K562 (cell line): ENCODE results near the gene GNAZ. TPM values are rescaled to one million over a fixed set of nuclear protein-coding genes. Genes with fewer than 3 reads are reported as not detected.
A peak's percentile ranks its signal among the peaks of the same experiment; 100 is the strongest.
"Not testable (repeated sequence)": the region's sequence is repeated elsewhere in the genome, so short reads cannot be mapped to it uniquely, and the experiment has no call there.

Source experiments
- ATAC-seq: fragments of 200-7000 bp; cut with Tn5 transposase; 3 replicates; pipeline ENCODE4 v1.9.1; 2020; ENCODE audit warnings: moderate library complexity
- BruUV-seq: library from RNA; stranded (reverse); fragments of 400-500 nt; replicated peaks from 2 replicates; lab custom pipeline; 2021; lab: Mats Ljungman, UMichigan
- CTCF ChIA-PET: fragments of 300-600 bp; formaldehyde crosslinking; extraction: SDS; loops from one replicate; lab custom pipeline; 2021; ENCODE audit warnings: low intra/inter-chr PET ratio; lab: Yijun Ruan, JAX
- POLR2A ChIA-PET: fragments of 300-600, 350-650 bp; sonication (Branson Sonifier 250); formaldehyde crosslinking; extraction: SDS; loops from one replicate; lab custom pipeline; 2021; ENCODE audit warnings: antibody characterized with exemption, inconsistent platforms; lab: Yijun Ruan, JAX
- DNase-seq, 4 experiments: peaks; one replicate each; pipeline versions ENCODE4 v3.0.0 to v3.0.0-alpha.2; 2011 to 2018; ENCODE audit warnings: low spot score in 3 of 4, mixed read lengths in 3 of 4; ENCODE audit errors: extremely low read depth in 1 of 4
- FAIRE-seq: peaks from 2 replicates; lab custom pipeline; 2011; peaks lifted over from hg19 to GRCh38; lab: Jason Lieb, UNC
- H2AFZ ChIP-seq: 2 replicates; pipeline ENCODE4 v1.6.0; 2011; ENCODE audit warnings: low read depth, low read length, control low read depth, inconsistent platforms
- H3K27ac ChIP-seq: fragments of 200-600 bp; 3 replicates; pipeline ENCODE4 v1.8.0; 2011; ENCODE audit warnings: low read depth, mild to moderate bottlenecking, control low read depth, inconsistent platforms, low read length, moderate library complexity, mixed read lengths; ENCODE audit errors: extremely low read depth
- H3K27me3 ChIP-seq, 2 experiments: fragments of 300-600 bp in 1 of 2; 2 replicates in 1 of 2; 3 replicates in 1 of 2; pipeline versions ENCODE4 v1.6.0 to v1.8.0; 2011; ENCODE audit warnings: inconsistent platforms in 2 of 2, low read length in 2 of 2, mild to moderate bottlenecking in 1 of 2, mixed read lengths in 1 of 2, moderate library complexity in 1 of 2; ENCODE audit not compliant: control insufficient read depth in 2 of 2, insufficient read depth in 2 of 2
- H3K36me3 ChIP-seq: fragments of 300-600 bp; 3 replicates; pipeline ENCODE4 v1.8.0; 2011; ENCODE audit warnings: mild to moderate bottlenecking, low read length, inconsistent platforms; ENCODE audit not compliant: control insufficient read depth, insufficient read depth
- H3K4me1 ChIP-seq, 2 experiments: fragments of 200-600 bp in 1 of 2; replicated peaks in 1 of 2; 2 replicates in 1 of 2; 3 replicates in 1 of 2; pipeline versions ENCODE4 v1.5.1 to v1.8.0; 2011; ENCODE audit warnings: inconsistent platforms in 2 of 2, low read length in 2 of 2, mild to moderate bottlenecking in 1 of 2, mixed read lengths in 1 of 2, moderate library complexity in 1 of 2; ENCODE audit not compliant: control insufficient read depth in 2 of 2, insufficient read depth in 2 of 2
- H3K4me2 ChIP-seq: 2 replicates; pipeline ENCODE4 v1.6.1; 2011; ENCODE audit warnings: low read length, control low read depth, inconsistent platforms, mixed read lengths; ENCODE audit not compliant: insufficient read depth
- H3K4me3 ChIP-seq: fragments of 200-600 bp; sonication (generic), shearing (Covaris generic); 2 replicates; pipeline ENCODE4 v1.5.1; 2016; ENCODE audit warnings: control low read depth, inconsistent platforms
- H3K79me2 ChIP-seq: fragments of 200-600 bp; 3 replicates; pipeline ENCODE4 v1.8.0; 2011; ENCODE audit warnings: low read length, inconsistent platforms; ENCODE audit not compliant: control insufficient read depth, insufficient read depth
- H3K9ac ChIP-seq, 2 experiments: 2 replicates each; pipeline versions ENCODE4 v1.6.0 to v1.6.1; 2011; ENCODE audit warnings: low read depth in 2 of 2, low read length in 2 of 2, control low read depth in 1 of 2, inconsistent platforms in 1 of 2, mild to moderate bottlenecking in 1 of 2, mixed read lengths in 1 of 2; ENCODE audit not compliant: insufficient read depth in 1 of 2
- H3K9me1 ChIP-seq: one replicate; pipeline ENCODE4 v1.6.0; 2011; ENCODE audit warnings: inconsistent platforms, mild to moderate bottlenecking, low read length, moderate library complexity; ENCODE audit not compliant: control insufficient read depth, insufficient read depth
- H3K9me3 ChIP-seq: replicated peaks from 2 replicates; pipeline ENCODE4 v1.5.1; 2011; ENCODE audit warnings: low read depth, low read length, inconsistent platforms; ENCODE audit not compliant: control insufficient read depth, insufficient read depth
- H4K20me1 ChIP-seq: replicated peaks from 2 replicates; pipeline ENCODE4 v1.6.1; 2011; ENCODE audit warnings: low read length, inconsistent platforms, mixed read lengths; ENCODE audit not compliant: control insufficient read depth, insufficient read depth
- AFF4 ChIP-seq: sonication (generic); formaldehyde crosslinking; IDR thresholded peaks from 2 replicates; pipeline ENCODE4 v1.8.0; 2023; ENCODE audit warnings: mild to moderate bottlenecking, missing genetic modification reagents
- ATF3 ChIP-seq, 2 experiments: fragments of 450-650 bp in 1 of 2; sonication (generic) in 1 of 2; formaldehyde crosslinking in 1 of 2; IDR thresholded peaks in 1 of 2; conservative IDR thresholded peaks in 1 of 2; 2 replicates each; pipeline versions ENCODE4 v1.6.1 to v1.8.1; 2016 to 2023; ENCODE audit warnings: mild to moderate bottlenecking in 2 of 2, moderate library complexity in 2 of 2, inconsistent platforms in 1 of 2, missing genetic modification reagents in 1 of 2
- DPF2 ChIP-seq: fragments of 450-650 bp; IDR thresholded peaks from 2 replicates; pipeline ENCODE4 v1.6.1; 2016
- FOXJ3 ChIP-seq: sonication (generic); formaldehyde crosslinking; IDR thresholded peaks from 2 replicates; pipeline ENCODE4 v1.4.0; 2020; ENCODE audit warnings: mild to moderate bottlenecking, missing genetic modification reagents
- FOXP1 ChIP-seq: sonication (generic); formaldehyde crosslinking; IDR thresholded peaks from 2 replicates; pipeline ENCODE4 v1.8.0; 2022; ENCODE audit warnings: mild to moderate bottlenecking, missing genetic modification reagents
- HMG20A ChIP-seq: fragments of 450-650 bp; formaldehyde crosslinking; conservative IDR thresholded peaks from 2 replicates; pipeline ENCODE4 v1.4.0; 2020; ENCODE audit warnings: mild to moderate bottlenecking, mixed read lengths
- IRF1 ChIP-seq: sonication (generic); formaldehyde crosslinking; IDR thresholded peaks from 2 replicates; pipeline ENCODE4 v1.8.0; 2022; ENCODE audit warnings: missing genetic modification reagents, mild to moderate bottlenecking, borderline replicate concordance
- NR1H2 ChIP-seq: sonication (generic); formaldehyde crosslinking; IDR thresholded peaks from 2 replicates; pipeline ENCODE4 v1.4.0; 2020; ENCODE audit warnings: mild to moderate bottlenecking, missing genetic modification reagents
- TSC22D4 ChIP-seq: fragments of 450-650 bp; IDR thresholded peaks from 2 replicates; pipeline ENCODE4 v1.6.1; 2016; ENCODE audit warnings: missing genetic modification characterization, missing biosample characterization, control low read depth
- ZBTB34 ChIP-seq: fragments of 250-450 bp; sonication (Bioruptor Pico); IDR thresholded peaks from 2 replicates; pipeline ENCODE4 v1.8.0; 2021; ENCODE audit warnings: mild to moderate bottlenecking, moderate library complexity
- WGBS: fragments of 100-300 bp; shearing (Covaris generic); methylation state at CpG from one replicate; pipeline ENCODE4 v1.1.6; 2016; ENCODE audit warnings: low coverage, mixed read lengths; ENCODE audit not compliant: insufficient coverage; ENCODE audit errors: missing lambda C conversion rate; 5-methylcytosine and 5-hydroxymethylcytosine counted together
- in situ Hi-C: fragments of 300-500 bp; cut with MboI; formaldehyde crosslinking; loops from 4 replicates; pipeline ENCODE4 v1.15.0; 2018; ENCODE audit warnings: inconsistent platforms, mixed read lengths
- intact Hi-C: fragments of 100-400 bp; cut with micrococcal nuclease; formaldehyde crosslinking; loops from 2 replicates; pipeline ENCODE4 v1.14.2; 2022
- polyA plus RNA-seq, 8 experiments: library from polyadenylated mRNA; depleted of rRNA in 4 of 8; stranded (reverse) in 5 of 8; unstranded in 3 of 8; fragments of >200 nt; fragmentation: Nextera tagmentation in 2 of 8; fragmentation: Illumina TruSeq in 1 of 8; extraction: Ambion mirVana in 2 of 8; extraction: Trizol in 1 of 8; gene quantifications; 2 replicates each; pipeline versions ENCODE4 v1.2.1 to v1.2.3, GENCODE V29; 2011 to 2014; ENCODE audit warnings: inconsistent platforms in 1 of 8, missing spikeins in 1 of 8
- total RNA-seq, 7 experiments: library from RNA; depleted of rRNA in 6 of 7; stranded (reverse); fragments of >200 nt in 6 of 7; fragmentation: Illumina TruSeq in 2 of 7; extraction: Trizol in 2 of 7; gene quantifications; 2 replicates each; pipeline versions ENCODE4 v1.2.1 to v1.2.3, GENCODE V29; 2011 to 2021; ENCODE audit warnings: low replicate concordance in 1 of 7

Gene GNAZ
- total and polyA plus RNA-seq, 9 of the 15 experiments (the other 6 are each of a cell fraction or from before 2014, with no cell fraction given) = 0.04 to 0.22 (median 0.13) TPM; not detected in 3

DNA sequence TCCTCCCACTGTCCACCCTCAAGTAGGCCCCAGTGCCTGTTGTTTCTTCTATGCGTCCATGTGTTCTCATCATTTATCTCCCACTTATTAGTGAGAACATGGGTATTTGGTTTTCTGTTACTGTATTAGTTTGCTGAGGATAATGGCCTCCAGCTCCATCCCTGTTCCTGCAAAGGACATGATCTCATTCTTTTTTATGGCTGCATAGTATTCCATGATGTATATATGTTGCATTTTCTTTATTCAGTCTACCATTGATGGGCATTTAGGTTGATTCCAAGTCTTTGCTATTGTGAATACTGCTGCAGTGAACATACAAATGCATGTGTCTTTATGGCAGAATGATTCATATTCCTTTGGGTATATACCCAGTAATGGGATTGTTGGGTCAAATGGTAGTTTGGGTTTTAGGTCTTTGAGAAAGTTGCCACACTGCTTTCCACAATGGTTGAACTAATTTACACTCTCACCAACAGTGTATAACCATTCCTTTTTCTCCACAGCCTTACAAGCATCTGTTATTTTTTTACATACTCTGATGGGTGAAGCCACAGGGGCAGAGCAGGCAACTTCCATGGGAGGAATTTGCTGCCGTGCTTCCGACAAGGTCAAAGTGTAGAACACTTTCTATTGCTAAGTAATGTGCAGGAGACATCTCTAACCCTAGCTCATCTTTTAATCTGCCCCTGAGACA lies 48.5 kb upstream of the GNAZ start (continued):
- TF ChIP-seq NR1H2 (CRISPR knock-in tag) = peak; percentile 62; the same call in 1 of the 2 replicates
- TF ChIP-seq FOXJ3 (CRISPR knock-in tag) = 0 out of 2 replicates have a peak, but pooled peaks have one; percentile 58
- not testable (repeated sequence) for TF ChIP-seq ATF3 (IDR thresholded peaks at IDR 0.05)
- 0 out of 2 replicates have a peak, but pooled peaks have one; percentile 23 for TF ChIP-seq ATF3 (CRISPR knock-in tag; conservative IDR thresholded peaks at IDR 0.05)
- TF ChIP-seq FOXP1 (CRISPR knock-in tag) = 0 out of 2 replicates have a peak, but pooled peaks have one; percentile 24

DNA sequence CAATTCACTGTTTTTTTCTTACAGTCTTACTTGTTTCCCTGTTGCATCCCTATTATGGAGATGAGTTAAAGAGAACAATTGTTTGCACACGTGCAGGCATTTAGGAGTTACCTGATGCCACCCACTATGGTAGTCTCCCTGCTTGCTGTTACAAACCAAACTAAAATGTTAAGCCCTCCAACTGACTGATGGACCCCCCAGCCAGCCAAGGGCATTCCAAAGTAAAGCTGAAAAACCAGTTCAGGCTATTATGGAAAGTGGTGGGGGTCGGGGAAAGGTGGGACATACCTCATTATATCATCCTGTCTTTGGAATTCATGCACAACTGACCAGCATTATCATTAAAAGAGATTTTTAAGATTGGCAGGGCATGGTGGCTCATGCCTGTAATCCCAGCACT lies 47.0 kb upstream of the GNAZ start:
- no peak overlapping the region for H2AFZ ChIP-seq
- H4K20me1 ChIP-seq = no peaks in the 10 kb centered on the region
- H3K4me2 ChIP-seq = no peak overlapping the region
- BruUV-seq = no TSS peak
- no peak overlapping the region for H3K4me3 ChIP-seq
- WGBS = 0% methylated on average over 2 of the region's 2 CpGs
- POLR2A ChIA-PET = interaction anchor here (0.9 to 10.7 kb wide), 8 partner anchors 8 to 122 kb away, joined by 3 to 83 read pairs (median 4); partner anchors contain the start of genes GNAZ and RAB36
- CTCF ChIA-PET = no interaction called here
- no peaks in the 10 kb centered on the region for H3K9me1 ChIP-seq
- no peaks in the 10 kb centered on the region for H3K36me3 ChIP-seq
- H3K9ac ChIP-seq = no peak overlapping the region
- no peaks in the 10 kb centered on the region for H3K9me3 ChIP-seq
- H3K79me2 ChIP-seq = no peaks in the 10 kb centered on the region
- in situ Hi-C loops (no loop called here), intact Hi-C loops (no loop called here)
- no peak for FAIRE-seq
- ATAC-seq = no peak
- H3K27ac ChIP-seq = no peak overlapping the region
- H3K27me3 ChIP-seq = peaks cover 16 to 26% of the 10 kb centered on the region in 2 experiments
- H3K4me1 ChIP-seq = peaks cover 0 to 4% of the 10 kb centered on the region in 2 experiments; a peak in 2 of 5 replicates
- DNase-seq = no peak
- no peak for TF ChIP-seq TSC22D4 (tag)
- no peak for TF ChIP-seq ATF3 (IDR thresholded peaks at IDR 0.05)
- TF ChIP-seq ATF3 (CRISPR knock-in tag; conservative IDR thresholded peaks at IDR 0.05) = 0 out of 2 replicates have a peak, but pooled peaks have one; percentile 69
- 0 out of 2 replicates have a peak, but pooled peaks have one; percentile 30 for TF ChIP-seq AFF4 (CRISPR knock-in tag)
- no peak for TF ChIP-seq IRF1
- TF ChIP-seq DPF2 = no peak
- no peak for TF ChIP-seq ZBTB34
- no peak for TF ChIP-seq HMG20A (CRISPR knock-in tag)
